Endothelial cell of umbilical vein (primary cell): Measurements from ENCODE around the gene ASB6. TPM values are rescaled to one million over a fixed set of nuclear protein-coding genes. Genes with fewer than 3 reads are reported as not detected.

Experiments
- BruUV-seq: library from RNA; stranded (reverse); fragments of 400-500 nt; replicated peaks from 2 replicates; lab custom pipeline; 2021; lab: Mats Ljungman, UMichigan
- CTCF ChIA-PET: fragments of 300-600, 350-600 bp; sonication (Branson Sonifier 250); formaldehyde crosslinking; loops from one replicate; lab custom pipeline; 2021; ENCODE audit warnings: antibody characterized with exemption, inconsistent platforms; lab: Charles Lee
- POLR2A ChIA-PET: fragments of 300-600, 350-600 bp; sonication (Branson Sonifier 250); formaldehyde crosslinking; loops from one replicate; lab custom pipeline; 2021; ENCODE audit warnings: antibody characterized with exemption, inconsistent platforms; lab: Charles Lee
- DNase-seq: peaks from one replicate; pipeline ENCODE4 v3.0.0-alpha.2; 2011; ENCODE audit warnings: low read depth, low spot score
- FAIRE-seq: peaks from 2 replicates; lab custom pipeline; 2011; peaks lifted over from hg19 to GRCh38; lab: Jason Lieb, UNC
- H2AFZ ChIP-seq: 2 replicates; pipeline ENCODE4 v1.6.0; 2012; ENCODE audit warnings: low read depth, low read length, control low read depth, inconsistent platforms
- H3K27ac ChIP-seq: 2 replicates; pipeline ENCODE4 v1.5.1; 2011; ENCODE audit warnings: low read depth, mild to moderate bottlenecking, control low read depth, low read length, moderate library complexity; ENCODE audit not compliant: insufficient read depth
- H3K27me3 ChIP-seq, 2 experiments: 2 replicates each; pipeline versions ENCODE4 v1.6.0 to v1.6.1; 2011; ENCODE audit warnings: low read length in 2 of 2, mixed read lengths in 1 of 2; ENCODE audit not compliant: control insufficient read depth in 2 of 2, insufficient read depth in 2 of 2
- H3K36me3 ChIP-seq, 2 experiments: 2 replicates in 1 of 2; 3 replicates in 1 of 2; pipeline ENCODE4 v1.5.1; 2011; ENCODE audit warnings: low read length in 2 of 2, mild to moderate bottlenecking in 1 of 2, moderate library complexity in 1 of 2; ENCODE audit not compliant: control insufficient read depth in 2 of 2, insufficient read depth in 2 of 2; ENCODE audit errors: extremely low read depth in 1 of 2
- H3K4me1 ChIP-seq: 3 replicates; pipeline ENCODE4 v1.5.1; 2011; ENCODE audit warnings: mild to moderate bottlenecking, low read length; ENCODE audit not compliant: control insufficient read depth, insufficient read depth; ENCODE audit errors: extremely low read depth
- H3K4me2 ChIP-seq: 2 replicates; pipeline ENCODE4 v1.6.1; 2011; ENCODE audit warnings: low read length, control low read depth, mixed read lengths; ENCODE audit not compliant: insufficient read depth
- H3K4me3 ChIP-seq, 3 experiments: fragments of 200-600 bp in 1 of 3; sonication (generic), shearing (Covaris generic) in 1 of 3; replicated peaks in 1 of 3; 2 replicates each; pipeline ENCODE4 v1.5.1; 2011 to 2016; ENCODE audit warnings: control low read depth in 3 of 3, low read length in 3 of 3, mild to moderate bottlenecking in 2 of 3, inconsistent platforms in 1 of 3, low read depth in 1 of 3, moderate library complexity in 1 of 3; ENCODE audit not compliant: insufficient read depth in 1 of 3
- H3K79me2 ChIP-seq: 2 replicates; pipeline ENCODE4 v1.6.0; 2012; ENCODE audit warnings: low read length, inconsistent platforms; ENCODE audit not compliant: control insufficient read depth, insufficient read depth
- H3K9ac ChIP-seq: replicated peaks from 2 replicates; pipeline ENCODE3; 2011; ENCODE audit warnings: low read length, control low read depth; ENCODE audit not compliant: insufficient read depth; ENCODE audit errors: extremely low read depth
- H3K9me1 ChIP-seq: replicated peaks from 3 replicates; pipeline ENCODE4 v1.6.0; 2011; ENCODE audit warnings: mild to moderate bottlenecking, low read length; ENCODE audit not compliant: control insufficient read depth, insufficient read depth; ENCODE audit errors: extremely low read depth
- H3K9me3 ChIP-seq: replicated peaks from 2 replicates; pipeline ENCODE4 v1.5.1; 2012; ENCODE audit warnings: low read length, inconsistent platforms; ENCODE audit not compliant: control insufficient read depth, insufficient read depth
- H4K20me1 ChIP-seq: replicated peaks from 2 replicates; pipeline ENCODE3; 2011; ENCODE audit warnings: mild to moderate bottlenecking, low read length; ENCODE audit not compliant: control insufficient read depth, insufficient read depth; ENCODE audit errors: extremely low read depth
- CTCF ChIP-seq, 2 donors: IDR thresholded peaks; 1 replicate in 1 of 2; 2 replicates in 1 of 2; pipeline ENCODE4 v1.5.1; 2011; ENCODE audit warnings: low read length in 2 of 2, mild to moderate bottlenecking in 2 of 2, moderate library complexity in 2 of 2, control low read depth in 1 of 2, inconsistent platforms in 1 of 2, low read depth in 1 of 2; ENCODE audit not compliant: insufficient read depth in 1 of 2; ENCODE audit errors: extremely low read depth in 1 of 2
- EZH2 ChIP-seq: IDR thresholded peaks from 2 replicates; pipeline ENCODE4 v1.6.1; 2012; ENCODE audit warnings: borderline replicate concordance, low read depth, mild to moderate bottlenecking, moderate library complexity, low read length, inconsistent platforms; ENCODE audit not compliant: severe bottlenecking
- MYC ChIP-seq: IDR thresholded peaks from one replicate; pipeline ENCODE4 v1.6.1; 2011; ENCODE audit warnings: mild to moderate bottlenecking, low read depth, low read length
- POLR2A ChIP-seq: IDR thresholded peaks from 2 replicates; pipeline ENCODE4 v1.6.1; 2012; ENCODE audit warnings: low read depth, mild to moderate bottlenecking, control low read depth, low read length
- dilution Hi-C: fragments of 300-500 bp; cut with MboI; formaldehyde crosslinking; loops from one replicate; pipeline ENCODE4 v1.15.0; 2019; ENCODE audit warnings: low sequenced_read_pairs; ENCODE audit not compliant: extremely low pct_ligation_motif_present
- intact Hi-C: fragments of 100-400 bp; cut with micrococcal nuclease; formaldehyde crosslinking; loops from one replicate; pipeline ENCODE4 v1.10.0; 2022
- polyA plus RNA-seq, 4 experiments: library from polyadenylated mRNA; depleted of rRNA in 3 of 4; stranded (reverse) in 3 of 4; unstranded in 1 of 4; fragments of >200 nt; gene quantifications; 2 replicates each; pipeline versions ENCODE4 v1.2.1 to v1.2.3, GENCODE V29; 2011 to 2012; ENCODE audit warnings: missing spikeins in 1 of 4
- total RNA-seq: library from RNA; stranded (reverse); gene quantifications from 2 replicates; pipeline ENCODE4 v1.2.3, GENCODE V29; 2021

Gene ASB6
- total and polyA plus RNA-seq, 2 donors (not counting 3 experiments of a cell fraction or from before 2014, with no cell fraction given): 20.3 to 23.8 TPM

GRCh38 chr9:129624947-129625346, 17.0 kb downstream of the ASB6 start:
- no peak overlapping the region for H2AFZ ChIP-seq
- intact Hi-C loops (loop anchor here (1.0 kb wide), 4 partner anchors 14 to 494 kb away; no protein-coding TSS in a partner anchor), dilution Hi-C loops (no loop called here)
- no peak overlapping the region for H3K4me2 ChIP-seq
- peaks cover 37% of the 10 kb centered on the region for H3K79me2 ChIP-seq
- H3K27me3 ChIP-seq: peaks cover 0 to 6% of the 10 kb centered on the region in 2 experiments
- H4K20me1 ChIP-seq: no peaks in the 10 kb centered on the region
- no peak overlapping the region for H3K4me3 ChIP-seq
- no TSS peak for BruUV-seq
- ChIA-PET POLR2A (no interaction called here), CTCF (interaction anchor here (0.7 to 7.5 kb wide), 16 partner anchors 11 to 522 kb away, joined by 3 to 232 read pairs (median 8); partner anchors contain the start of genes CRAT and PTPA)
- no peaks in the 10 kb centered on the region for H3K9me1 ChIP-seq
- no peak overlapping the region for H3K9ac ChIP-seq
- no peak overlapping the region for H3K27ac ChIP-seq
- no peaks in the 10 kb centered on the region for H3K9me3 ChIP-seq
- FAIRE-seq: no peak
- DNase-seq: no peak
- H3K4me1 ChIP-seq: peaks cover 16% of the 10 kb centered on the region
- H3K36me3 ChIP-seq: peaks cover 0 to 2% of the 10 kb centered on the region in 2 experiments
- TF ChIP-seq EZH2 (no peak), CTCF (IDR thresholded peaks at IDR 0.05; ENCODE audit: extremely low read depth in 1 of 2, insufficient read depth in 1 of 2, low read depth in 1 of 2, low read length in 2 of 2) (no peak), POLR2A (no peak), MYC (no peak)

- intact Hi-C loops: loop anchor here (1.0 kb wide), 4 partner anchors 13 to 493 kb away; no protein-coding TSS in a partner anchor
- peak; percentile 97 for FAIRE-seq
- no peak overlapping the region for H3K27ac ChIP-seq
These were observed 17.7 kb downstream of the ASB6 start for GRCh38 chr9:129624168-129624759.

More at GRCh38 chr9:129624168-129624759, 17.7 kb downstream of the ASB6 start:
- Histone ChIP-seq H3K4me2 (no peak overlapping the region), H3K79me2 (peaks cover 30% of the 10 kb centered on the region), H3K9me1 (no peaks in the 10 kb centered on the region), H2AFZ (no peak overlapping the region), H3K36me3 (no peaks in the 10 kb centered on the region), H3K9me3 (no peaks in the 10 kb centered on the region), H3K4me1 (peaks cover 16% of the 10 kb centered on the region), H3K27me3 (peaks cover 0 to 6% of the 10 kb centered on the region in 2 experiments), H3K4me3 (no peak overlapping the region), H3K9ac (no peak overlapping the region), H4K20me1 (no peaks in the 10 kb centered on the region)
- BruUV-seq: no TSS peak
- dilution Hi-C loops: no loop called here
- peak; percentile 49 for DNase-seq
- CTCF ChIA-PET: interaction anchor here (0.6 to 7.5 kb wide), 24 partner anchors 9 to 749 kb away, joined by 3 to 232 read pairs (median 4); partner anchors contain the start of genes CRAT and PTPA
- POLR2A ChIA-PET: interaction anchor here (0.6 to 1.0 kb wide), 2 partner anchors 446 to 484 kb away, joined by 3 to 6 read pairs; partner anchors contain the start of gene IER5L
- TF ChIP-seq EZH2 (no peak), CTCF (IDR thresholded peaks at IDR 0.05; ENCODE audit: extremely low read depth in 1 of 2, insufficient read depth in 1 of 2, low read depth in 1 of 2, low read length in 2 of 2) (peak; percentile 85 to 88)
